ENCODE results near the gene UQCR11.
A peak's percentile ranks its signal among the peaks of the same experiment; 100 is the strongest.

Gene UQCR11

GRCh38 chr19:1618157-1619093 is 13.2 kb upstream of the UQCR11 start:
- FAIRE-seq, result no peak
- DNase-seq (ENCODE audit: insufficient read length, low spot score), result peak; percentile 41

GRCh38 chr19:1616875-1617274 is 11.6 kb upstream of the UQCR11 start:
- FAIRE-seq (no peak), DNase-seq (ENCODE audit: insufficient read length, low spot score) (no peak)

- FAIRE-seq (no peak), DNase-seq (ENCODE audit: insufficient read length, low spot score) (no peak)
These were observed 11.1 kb upstream of the UQCR11 start for GRCh38 chr19:1616396-1616795.

DNA sequence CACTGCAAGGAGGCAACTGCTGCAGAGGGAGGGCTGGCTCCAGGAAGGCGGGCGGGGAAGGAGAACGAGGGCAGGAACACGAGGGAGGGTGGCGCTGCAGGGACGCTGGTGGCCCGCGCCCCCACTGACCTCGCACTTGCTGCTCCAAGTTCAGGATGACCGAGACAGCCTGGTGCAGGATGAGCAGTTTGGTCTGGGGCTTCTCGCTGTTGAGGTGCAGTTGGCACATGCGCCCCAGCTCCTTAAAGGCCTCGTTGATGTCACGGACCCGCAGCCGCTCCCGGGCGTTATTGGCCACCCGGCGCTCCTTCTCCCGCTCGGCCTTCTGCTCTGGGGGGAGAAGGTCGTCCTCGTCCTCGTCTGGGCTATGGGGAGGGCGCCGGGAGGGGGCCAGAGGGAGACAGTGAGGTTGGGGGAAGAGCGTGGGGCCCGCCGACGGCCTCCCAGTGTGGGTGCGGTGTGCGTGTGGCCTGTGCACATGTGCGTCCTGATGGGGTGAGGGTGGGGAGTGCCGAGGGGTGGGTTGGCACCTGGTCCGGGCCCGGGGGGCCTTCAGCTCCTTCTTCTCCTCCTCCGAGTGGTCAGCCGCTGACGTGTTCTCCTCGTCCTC is 10.0 kb upstream of the UQCR11 start:
- FAIRE-seq (no peak), DNase-seq (ENCODE audit: insufficient read length, low spot score) (no peak)

DNA sequence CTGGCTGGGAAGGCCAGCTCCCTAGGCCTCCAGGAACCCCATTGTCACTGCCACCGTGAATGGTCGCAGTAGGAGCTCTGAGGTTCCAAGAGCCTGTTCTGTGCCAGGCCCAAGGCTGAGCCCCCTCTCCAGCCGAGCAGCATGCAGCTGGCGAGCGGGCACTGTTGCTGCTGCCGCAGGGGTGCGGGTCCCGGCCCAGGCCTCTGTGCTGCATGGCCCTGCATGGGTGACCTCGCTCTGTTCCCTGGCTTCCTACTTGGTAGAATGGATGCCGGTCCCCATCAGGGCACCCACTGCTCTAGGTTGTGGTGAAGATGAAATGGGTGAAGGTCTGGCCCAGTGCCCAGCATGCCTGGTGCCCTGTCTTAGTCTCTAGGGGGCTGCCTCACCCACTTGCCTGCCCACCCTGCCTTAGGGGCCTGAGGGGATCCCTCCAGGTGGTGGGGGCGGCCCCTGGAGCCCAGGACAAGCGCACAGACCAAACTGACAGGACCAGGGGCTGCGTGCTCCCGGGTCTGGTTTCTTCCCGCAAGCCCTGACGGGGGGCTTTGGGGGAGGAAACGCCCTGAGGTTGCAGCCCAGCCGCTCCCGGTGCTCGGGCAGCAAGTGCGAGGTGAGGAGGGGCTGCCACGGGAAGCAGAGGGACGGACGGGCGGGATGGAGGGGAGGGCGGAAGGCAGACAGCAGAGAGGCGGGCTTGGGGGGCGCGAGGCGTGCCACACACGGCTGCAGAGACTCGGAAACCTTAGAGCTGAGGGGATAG is 8.7 kb upstream of the UQCR11 start:
- no peak for DNase-seq (ENCODE audit: insufficient read length, low spot score)

DNA sequence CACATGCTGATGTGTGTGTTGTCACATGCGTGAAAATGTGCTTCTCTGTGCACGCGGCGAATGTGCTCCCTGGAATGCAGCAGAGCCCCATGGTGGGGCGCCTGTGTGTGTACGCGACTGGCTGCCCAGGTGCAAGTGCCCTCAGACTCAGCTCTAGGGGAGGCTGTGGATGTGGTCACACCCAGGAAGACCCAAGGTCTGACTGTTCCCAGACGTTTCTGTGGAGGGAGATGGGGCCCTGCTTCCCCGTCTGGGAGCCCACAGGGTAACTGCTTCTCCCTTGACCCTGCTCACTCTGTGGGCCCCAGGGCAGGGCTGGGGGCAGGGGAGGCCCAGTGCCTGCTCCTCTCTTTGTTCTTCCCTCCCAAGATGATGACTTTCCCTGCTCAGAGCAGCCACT is 7.9 kb upstream of the UQCR11 start:
- DNase-seq (ENCODE audit: insufficient read length, low spot score), result no peak
- no peak for FAIRE-seq

More for the DNA sequence above, 8.7 kb upstream of the UQCR11 start:
- no peak for FAIRE-seq

DNA sequence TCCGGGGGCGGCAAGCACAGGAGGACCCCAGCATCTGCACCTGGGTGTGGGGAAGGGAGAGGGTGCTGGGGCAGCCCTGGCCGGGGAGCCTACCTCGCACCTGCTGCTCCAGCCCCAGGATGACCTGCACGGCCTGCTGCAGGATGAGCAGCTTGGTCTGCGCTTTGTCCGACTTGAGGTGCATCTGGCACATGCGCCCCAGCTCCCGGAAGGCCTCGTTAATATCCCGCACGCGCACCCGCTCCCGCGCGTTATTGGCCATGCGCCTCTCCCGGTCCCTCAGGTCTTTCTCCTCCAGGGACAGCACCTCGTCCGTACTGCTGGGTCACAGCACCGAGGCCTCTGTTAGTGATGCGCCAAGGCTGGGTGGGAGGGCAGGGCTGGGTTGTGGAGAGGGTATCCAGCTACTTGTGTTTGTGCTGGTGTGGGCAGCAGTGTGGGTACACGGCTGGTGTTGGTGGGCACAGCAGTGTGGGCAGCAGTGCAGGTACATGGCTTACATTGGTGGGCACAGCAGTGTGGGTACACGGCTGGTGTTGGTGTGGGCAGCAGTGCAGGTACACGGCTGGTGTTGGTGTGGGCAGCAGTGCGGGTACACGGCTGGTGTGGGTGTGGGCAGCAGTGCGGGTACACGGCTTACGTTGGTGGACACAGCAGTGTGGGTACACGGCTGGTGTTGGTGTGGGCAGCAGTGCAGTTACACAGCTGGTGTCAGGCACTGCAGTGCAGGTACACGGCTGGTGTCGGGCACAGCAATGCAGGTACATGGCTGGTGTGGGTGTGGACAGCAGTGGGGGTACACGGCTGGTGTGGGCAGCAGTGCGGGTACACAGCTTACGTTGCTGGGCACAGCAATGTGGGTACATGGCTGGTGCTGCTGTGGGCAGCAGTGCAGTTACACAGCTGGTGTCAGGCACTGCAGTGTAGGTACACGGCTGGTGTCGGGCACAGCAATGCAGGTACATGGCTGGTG is 7.1 kb upstream of the UQCR11 start:
- DNase-seq (ENCODE audit: insufficient read length, low spot score) (no peak), FAIRE-seq (peak; percentile 74)

DNA sequence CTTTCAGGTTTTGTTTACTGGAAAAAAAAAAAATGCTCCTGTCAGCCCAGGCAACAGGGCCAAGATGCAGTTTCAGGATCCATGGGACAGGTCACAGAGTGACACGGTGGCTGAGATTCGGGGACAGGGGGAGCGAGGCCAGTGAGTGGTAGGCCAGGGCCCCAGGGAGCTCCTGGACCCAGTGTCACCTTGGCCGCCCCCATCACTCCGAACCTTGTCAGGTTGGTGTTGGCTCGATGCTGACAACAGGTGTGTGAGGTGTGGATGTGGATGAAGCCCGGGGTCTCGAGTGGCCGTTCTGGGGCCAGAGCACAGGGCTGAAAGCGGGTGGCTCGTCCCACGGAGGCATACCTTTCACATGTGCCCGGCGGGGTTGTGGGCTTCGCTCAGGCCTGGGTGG is 6.1 kb upstream of the UQCR11 start:
- FAIRE-seq, result no peak

DNA sequence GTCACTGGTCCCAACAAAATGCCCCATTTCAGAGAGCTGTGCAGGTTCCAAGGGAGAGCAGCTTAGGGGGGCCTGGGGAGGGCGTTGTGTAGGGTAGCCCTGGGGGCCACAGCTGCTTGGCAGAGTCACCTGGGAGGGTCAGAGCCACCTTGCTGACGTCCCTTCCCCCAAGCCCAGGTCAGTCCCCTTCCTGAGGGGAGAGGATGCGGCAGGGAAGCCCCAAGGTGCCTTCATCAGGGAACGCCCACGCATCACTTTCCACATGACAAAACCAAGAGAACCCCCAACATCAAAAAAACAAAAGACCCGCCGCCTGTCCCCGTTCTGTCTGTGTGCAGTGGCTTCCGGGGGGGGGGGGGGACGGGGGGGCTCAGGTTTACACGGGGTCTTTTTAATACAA is 5.3 kb upstream of the UQCR11 start:
- no peak for FAIRE-seq
- no peak for DNase-seq (ENCODE audit: insufficient read length, low spot score)

More for the DNA sequence above, 6.1 kb upstream of the UQCR11 start:
- DNase-seq (ENCODE audit: insufficient read length, low spot score), result no peak

DNA sequence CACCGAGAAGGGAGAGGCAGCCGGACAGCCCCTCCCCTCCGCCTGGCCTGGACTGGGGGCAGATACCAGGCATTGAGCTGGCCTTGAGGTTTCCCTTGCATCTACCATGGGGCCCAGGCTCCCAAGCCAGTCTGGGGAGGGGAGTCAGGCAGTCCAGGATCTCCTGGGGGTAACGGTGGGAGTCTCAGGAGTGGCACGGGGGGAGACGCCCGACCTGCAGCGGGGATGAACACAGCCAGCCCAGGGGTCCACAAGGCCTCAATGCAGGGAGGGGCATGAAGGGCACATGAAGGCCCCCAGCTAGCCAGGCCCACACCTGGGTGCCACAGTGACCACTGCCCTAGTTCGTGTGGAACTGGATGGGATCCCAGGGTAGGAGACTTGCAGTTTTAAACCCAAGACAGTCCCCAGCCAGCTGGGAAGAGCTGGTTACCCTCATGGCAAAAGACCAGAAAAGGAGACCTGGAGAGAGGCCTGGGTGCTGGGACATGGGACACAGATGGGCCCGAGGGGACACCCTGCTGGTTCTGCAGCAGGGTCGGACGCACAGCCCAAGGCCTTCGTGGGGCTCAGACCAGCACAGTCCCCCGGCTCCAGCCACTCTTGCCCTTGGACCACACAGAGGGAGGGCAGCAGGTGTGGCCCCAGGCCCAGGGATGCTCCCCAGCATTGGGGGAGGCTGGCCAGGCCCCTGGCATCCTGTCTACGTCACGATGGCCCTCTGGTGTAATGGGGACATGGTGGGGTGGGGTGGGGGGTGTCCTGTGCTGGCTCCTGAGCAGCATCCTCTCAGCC is 4.6 kb upstream of the UQCR11 start:
- no peak for DNase-seq (ENCODE audit: insufficient read length, low spot score)
- no peak for FAIRE-seq

- no peak for FAIRE-seq
- no peak for DNase-seq (ENCODE audit: insufficient read length, low spot score)
These were observed 3.8 kb upstream of the UQCR11 start for GRCh38 chr19:1609103-1609396.

DNA sequence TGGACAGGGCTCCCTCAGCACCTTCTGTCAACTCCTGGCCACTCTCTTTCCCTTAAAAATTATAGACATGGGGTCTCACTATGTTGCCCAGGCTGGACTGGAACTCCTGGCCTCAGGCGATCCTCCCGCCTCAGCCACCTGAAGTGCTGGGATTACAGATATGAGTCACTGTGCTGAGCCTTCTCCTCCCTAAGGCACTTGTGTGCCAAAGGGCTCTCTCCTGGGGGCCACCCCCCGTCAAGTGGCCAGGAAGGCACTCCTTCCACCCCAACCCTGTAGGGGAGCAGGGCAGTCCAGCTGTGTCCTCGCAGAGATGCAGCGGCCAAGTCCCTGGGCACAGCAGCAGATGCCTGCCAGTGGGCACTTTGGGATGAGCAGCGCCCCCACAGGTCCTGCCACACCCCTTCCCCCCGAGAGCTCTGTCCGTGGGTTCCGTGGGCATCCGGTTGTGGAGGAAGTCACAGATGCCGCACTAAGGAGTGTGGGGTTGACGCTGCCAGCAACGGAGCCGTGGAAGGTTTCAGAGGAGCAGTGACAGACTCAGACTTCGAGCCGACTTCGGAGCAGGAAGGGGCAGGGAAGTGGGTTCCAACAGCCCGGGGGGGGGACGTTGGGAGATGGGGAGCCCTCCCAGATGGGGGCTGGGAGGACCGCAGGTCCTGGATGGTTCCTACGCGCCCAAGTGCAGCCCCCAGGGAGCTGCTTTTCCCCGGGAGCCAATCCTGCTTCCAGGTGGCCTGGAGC is 3.3 kb upstream of the UQCR11 start:
- DNase-seq (ENCODE audit: insufficient read length, low spot score) (no peak), FAIRE-seq (no peak)

- no peak for DNase-seq (ENCODE audit: insufficient read length, low spot score)
- FAIRE-seq, result no peak
These were observed 933 bp upstream of the UQCR11 start for GRCh38 chr19:1606138-1606651.

- FAIRE-seq, result no peak
- DNase-seq (ENCODE audit: insufficient read length, low spot score), result no peak
These were observed 3.1 kb downstream of the UQCR11 start for GRCh38 chr19:1602091-1602707.

DNA sequence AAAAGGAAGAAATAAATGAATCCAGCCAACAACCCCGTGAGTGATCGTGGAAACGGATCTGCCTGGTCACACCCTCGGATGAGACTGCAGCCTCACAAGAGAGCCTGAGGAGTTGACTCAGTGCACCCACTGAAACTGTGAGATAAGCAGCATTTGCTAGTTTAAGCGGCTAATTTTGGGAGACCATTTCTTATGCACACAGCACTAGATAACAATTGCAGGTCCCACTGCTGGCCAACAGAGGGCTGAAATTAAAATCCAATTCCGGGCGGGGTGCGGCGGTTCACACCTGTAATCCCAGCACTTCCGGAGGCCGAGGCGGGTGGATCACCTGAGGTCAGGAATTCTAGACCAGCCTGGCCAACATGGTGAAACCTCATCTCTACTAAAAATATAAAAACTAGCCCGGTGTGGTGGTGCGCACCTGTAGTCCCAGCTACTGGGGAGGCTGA is 3.6 kb downstream of the UQCR11 start:
- FAIRE-seq, result no peak
- no peak for DNase-seq (ENCODE audit: insufficient read length, low spot score)

GRCh38 chr19:1599460-1599846 is 5.8 kb downstream of the UQCR11 start:
- DNase-seq (ENCODE audit: insufficient read length, low spot score), result no peak
- no peak for FAIRE-seq

- DNase-seq (ENCODE audit: insufficient read length, low spot score), result no peak
- no peak for FAIRE-seq
These were observed 6.3 kb downstream of the UQCR11 start for GRCh38 chr19:1598777-1599459.

GRCh38 chr19:1593501-1593772 is 11.8 kb downstream of the UQCR11 start:
- DNase-seq (ENCODE audit: insufficient read length, low spot score), result no peak
- FAIRE-seq, result no peak

All from HTR-8/SVneo (cell line).